ENCODE results near the gene RNF38. TPM values are rescaled to one million over a fixed set of nuclear protein-coding genes. Genes with fewer than 3 reads are reported as not detected.

The RNF38 gene
- total RNA-seq, 4 donors from 2014 or later: 40.7 to 63.1 (median 49.1) TPM

Other genes starting within 250 kb of the RNF38 start
- gene CCIN, start 230.9 kb downstream of the RNF38 start, total RNA-seq: 1 to 10 TPM in 1 of 4 donors, under 1 TPM in 3; 0.39 to 1.0 (median 0.46) TPM
- 100 to 1,000 TPM; 125 to 178 (median 159) TPM for gene CLTA, start 209.3 kb downstream of the RNF38 start, total RNA-seq
- 10 to 100 TPM; 25.3 to 35.6 (median 29.9) TPM for gene GNE, start 141.8 kb downstream of the RNF38 start, total RNA-seq
- gene MELK, start 172.6 kb upstream of the RNF38 start, total RNA-seq: under 1 TPM in 3 of 4 donors, not detected in 1; 0.13 to 0.66 (median 0.17) TPM